IPS-NIHi11 (cell line): Measurements from ENCODE around the gene ANO2.

Experiments
- DNase-seq: peaks from one replicate; pipeline ENCODE4 v3.0.0; 2012; ENCODE audit warnings: mixed read lengths, low spot score

Gene ANO2

DNA sequence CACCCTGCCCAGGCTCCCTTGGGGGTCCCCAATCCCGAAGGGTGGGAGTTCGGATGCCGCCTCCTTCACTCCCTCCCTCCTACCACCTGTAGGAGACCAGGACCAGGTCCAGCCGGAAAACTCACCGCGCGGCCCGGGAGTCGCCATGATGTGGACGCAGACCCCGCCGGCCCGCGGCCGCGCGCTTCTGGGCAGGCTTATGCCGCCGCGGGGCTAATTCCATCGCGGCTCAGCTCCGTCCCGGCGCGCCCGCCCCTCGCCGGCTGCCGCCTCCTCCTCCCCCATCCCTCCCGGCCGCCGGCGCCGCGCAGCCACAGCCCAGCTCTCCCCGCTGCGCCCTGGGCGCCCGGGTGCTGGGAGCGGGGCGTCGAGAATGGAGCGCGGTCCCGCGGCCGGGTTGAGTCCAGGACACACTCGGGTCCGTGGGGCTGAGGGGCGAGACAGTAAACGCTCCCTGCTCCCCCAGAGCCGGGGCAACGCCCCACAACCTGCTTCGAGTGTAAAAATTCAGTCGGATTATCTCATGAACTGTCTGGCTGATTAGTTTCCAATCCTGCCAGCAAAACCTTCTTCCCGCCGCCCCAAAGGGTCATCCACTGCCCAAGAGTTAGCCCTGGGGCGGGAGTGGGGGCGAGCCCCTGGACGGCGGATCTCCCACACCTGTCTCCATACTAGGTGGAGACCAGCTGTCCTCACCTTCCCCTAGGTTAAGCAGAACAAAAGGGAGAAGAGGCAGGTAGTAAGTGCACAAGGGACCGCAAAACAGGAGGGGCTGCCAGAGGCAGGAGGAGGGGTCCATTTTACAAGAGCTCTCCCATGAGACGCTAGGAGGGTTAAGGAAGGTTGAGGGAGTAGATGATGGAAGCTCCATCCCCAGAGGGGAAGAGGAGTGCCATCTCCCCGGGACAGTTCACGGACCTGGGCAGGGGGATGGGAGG lies at the start of gene ANO2:
Gene ANO2 (minus strand): TSS at position 189 of the 938 bp plus-strand sequence. CDS start 42 bp downstream, at position 147.
- peak; percentile 88 for DNase-seq

DNA sequence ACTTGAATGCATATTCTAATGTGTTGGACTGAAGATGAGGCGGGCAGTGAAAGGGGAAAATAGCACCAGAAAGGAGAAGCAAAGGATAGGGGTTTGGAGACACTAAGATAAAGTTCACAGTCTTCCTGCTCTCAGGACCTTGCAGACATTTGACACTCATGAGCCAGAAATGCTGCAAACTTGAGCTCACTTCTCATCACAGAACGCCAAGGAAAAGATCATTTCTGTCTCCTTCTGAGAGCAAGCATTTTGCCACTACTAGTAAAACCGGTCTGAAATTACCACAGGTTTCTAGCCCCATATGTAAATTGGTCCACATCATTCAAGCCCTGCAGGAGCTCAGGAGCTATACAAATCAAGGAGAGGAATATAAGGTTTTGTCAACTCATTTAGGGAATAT lies 44.6 kb upstream of the ANO2 start:
- DNase-seq, result no peak

DNA sequence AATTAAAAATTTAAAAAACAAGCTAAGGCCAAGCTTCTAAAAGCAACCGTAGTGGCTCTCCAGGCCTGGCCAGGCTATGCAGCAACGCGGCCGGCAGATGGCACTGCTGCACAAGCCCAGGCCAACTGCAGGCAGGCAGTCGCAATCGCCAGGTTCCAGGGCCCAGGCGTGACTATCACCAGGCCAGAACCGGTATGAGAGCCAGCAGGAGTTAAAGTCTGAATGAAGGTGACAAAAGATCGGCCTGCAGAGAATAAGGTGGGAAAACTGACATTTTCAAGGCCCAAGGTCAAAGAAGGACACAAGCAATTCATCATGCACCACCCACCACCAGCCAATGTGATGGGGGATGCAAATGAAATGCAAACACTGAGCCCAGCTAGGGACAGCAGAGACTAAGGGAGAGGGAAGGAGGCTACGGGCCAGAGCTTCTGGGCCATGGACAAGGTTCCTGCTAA lies 43.6 kb upstream of the ANO2 start:
- DNase-seq, result peak; percentile 91

DNA sequence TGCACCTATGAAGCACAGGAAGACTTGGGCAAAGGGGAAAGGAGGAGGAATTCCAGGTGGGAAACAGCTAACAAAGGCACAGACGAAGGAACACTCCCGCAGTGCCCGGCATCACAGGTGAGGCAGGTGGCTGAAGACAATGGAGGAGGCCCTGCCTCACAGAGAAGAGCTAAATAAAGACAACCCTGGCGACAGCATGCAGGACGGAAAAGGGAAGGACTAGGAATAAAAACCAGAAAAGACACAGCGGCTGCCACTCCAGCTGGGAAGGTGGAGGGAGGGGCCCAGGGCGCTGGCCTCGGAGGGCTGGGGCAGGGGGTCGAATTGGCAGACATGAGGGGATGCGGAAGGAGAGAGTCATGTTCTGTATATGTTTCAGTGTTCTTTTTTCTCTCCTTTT lies 43.0 kb upstream of the ANO2 start:
- no peak for DNase-seq

DNA sequence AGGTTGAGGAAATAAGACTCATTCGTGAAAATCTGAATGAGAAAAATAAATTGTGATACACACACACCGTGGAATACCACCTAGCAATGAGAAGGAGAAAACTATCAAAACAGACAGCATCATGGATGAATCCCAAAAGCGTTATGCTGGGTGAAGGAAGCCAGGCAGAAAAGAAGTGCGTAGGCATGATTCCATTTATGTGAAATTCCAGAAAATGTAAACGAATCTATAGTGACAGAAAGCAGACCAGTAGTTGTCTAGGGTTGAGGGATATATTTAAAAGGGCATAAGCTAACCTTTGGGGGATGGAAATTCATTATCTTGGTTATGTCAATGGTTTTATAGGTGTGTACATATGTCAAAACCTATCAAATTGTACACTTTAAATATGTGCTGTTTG lies 42.5 kb upstream of the ANO2 start:
- no peak for DNase-seq

DNA sequence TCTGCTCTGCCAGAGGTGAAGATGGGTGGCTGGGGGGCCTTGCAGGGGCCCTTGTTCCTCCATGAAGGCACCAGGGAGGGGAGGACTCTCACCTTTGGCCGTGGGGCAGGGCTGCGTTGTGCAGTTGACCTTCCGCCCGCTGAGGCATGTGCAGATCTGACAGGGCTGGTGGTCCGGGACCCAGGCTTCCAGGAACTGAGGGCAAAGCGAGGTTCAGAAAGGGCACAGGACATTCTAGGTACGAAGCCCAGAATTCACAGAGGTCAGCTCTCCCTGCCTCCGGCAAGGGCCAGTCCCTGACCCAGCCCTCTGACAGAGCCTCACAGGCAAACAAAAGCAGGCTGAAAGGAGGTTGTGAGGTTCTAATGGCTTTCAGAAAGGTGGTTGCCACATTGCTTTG lies 40.4 kb upstream of the ANO2 start:
- no peak for DNase-seq

DNA sequence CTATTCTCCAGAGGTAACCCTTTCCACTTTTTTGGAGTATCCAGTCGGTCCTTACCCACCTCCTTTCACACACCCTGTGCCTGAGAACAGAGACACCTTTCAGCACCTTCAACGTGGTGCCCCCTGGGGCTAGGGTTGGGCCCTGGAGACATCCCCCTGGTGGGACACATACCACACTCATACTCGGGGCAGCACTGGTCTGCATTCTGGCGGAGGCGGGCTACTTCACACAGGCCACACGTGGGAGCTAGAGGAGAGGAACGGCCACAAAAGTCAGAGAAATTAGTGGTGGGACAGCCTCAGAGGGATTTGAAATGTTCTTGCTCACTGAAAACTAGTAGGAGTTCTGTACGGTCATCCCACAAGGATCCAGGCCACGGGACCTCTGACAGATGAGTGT lies 39.8 kb upstream of the ANO2 start:
- no peak for DNase-seq

DNA sequence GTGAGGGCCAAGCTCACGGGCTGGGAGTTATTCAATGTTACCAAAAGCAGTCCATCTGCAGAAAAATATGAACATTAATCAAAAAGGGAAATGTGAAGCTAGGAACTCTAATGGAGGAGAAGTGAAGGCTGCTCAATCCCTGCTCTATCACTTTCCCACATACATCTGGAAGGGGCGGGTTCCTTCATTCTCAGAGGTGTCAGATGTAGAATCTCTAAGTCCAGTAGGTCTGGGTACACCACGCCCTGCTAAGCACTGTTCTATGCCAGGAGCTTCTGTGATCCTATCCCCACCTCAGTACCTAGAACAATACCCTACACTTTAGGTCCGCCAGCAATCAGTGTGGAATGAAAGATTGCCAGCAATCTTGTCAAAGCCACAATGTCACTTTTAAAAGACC lies 37.0 kb upstream of the ANO2 start:
- DNase-seq, result no peak

DNA sequence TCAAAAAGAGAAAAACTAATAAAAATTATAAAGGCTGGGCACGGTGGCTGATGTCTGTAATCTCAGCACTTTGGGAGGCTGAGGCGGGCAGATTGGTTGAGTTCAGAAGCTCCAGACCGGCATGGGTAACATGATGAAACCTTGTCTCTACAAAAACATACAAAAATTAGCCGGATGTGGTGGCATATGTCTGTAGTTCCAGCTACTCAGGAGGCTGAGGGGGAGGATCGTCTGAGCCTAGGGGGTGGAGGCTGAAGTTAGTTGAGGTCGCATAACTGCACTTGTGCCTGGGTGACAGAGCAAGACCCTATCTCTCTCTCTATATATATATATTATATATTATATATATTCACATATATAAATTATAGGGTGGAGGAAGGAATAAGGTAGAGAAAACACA lies 32.5 kb upstream of the ANO2 start:
- DNase-seq, result no peak

DNA sequence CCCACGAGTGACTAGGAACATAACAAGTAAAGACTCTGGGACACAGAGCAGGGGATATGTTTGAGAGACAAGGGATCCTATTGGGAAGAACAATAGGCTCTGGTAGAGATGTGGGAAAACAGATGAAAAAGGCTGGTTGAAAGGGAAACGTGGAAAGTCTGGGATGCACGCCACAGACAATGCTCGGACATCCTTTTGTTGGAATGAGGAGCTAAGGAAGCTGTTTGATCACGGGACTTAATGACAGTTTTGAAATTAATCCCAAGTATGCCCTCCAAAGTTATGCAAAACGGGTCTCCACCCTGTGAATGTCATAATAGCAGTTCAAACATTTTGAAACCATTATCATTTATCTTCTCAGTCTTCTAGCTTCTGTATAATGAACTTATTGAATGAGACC lies 31.7 kb upstream of the ANO2 start:
- no peak for DNase-seq

DNA sequence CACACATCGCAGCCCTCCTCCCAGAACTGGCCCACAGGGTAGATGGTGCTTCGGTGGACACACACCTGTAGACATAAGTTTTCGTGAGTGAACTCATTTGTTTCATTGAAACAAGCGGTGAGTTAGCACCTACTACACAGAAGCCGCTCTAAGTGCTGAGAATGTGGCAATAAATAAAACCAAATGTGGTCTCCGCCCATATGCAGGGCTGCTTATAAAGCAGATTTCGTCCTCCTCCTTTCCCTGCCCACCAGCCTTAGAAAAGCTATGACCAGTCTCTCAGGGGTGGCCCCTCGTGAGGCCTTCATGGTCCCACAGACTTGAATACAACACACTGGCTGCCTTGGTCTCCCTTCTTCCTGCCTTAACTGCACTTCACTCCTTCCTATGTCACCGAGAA lies 31.1 kb upstream of the ANO2 start:
- DNase-seq, result no peak

DNA sequence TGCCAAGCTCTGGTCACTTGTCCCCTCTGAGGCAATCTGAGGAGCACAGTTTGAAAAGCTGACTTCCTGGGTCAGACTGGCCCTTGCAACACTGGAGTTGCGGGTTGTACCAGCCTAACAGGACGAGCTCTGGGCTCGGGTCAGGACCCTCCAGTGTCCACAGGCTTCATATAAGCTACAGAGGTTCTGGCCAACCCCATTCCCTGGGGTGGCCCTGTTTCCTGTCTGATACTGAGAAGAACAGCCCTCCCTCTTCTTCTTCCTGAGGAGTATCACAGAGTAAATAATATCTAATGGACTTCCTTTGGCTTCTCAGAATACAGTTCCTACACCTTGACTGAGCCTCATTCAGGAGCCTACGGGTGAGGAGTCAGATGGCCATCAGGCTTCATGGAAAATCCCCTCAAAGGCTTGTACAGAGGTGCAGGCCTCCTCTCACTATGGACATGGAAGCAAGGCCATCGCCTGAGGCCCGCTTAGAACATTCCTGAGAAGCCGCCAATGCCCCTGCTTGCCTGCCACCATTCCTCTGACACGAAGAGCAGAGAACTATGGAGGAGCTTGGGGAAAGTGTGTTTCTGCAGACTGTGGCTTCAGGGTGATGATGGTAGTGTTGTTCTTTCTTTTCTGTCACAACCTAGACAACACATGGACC lies 28.5 kb upstream of the ANO2 start:
- no peak for DNase-seq

DNA sequence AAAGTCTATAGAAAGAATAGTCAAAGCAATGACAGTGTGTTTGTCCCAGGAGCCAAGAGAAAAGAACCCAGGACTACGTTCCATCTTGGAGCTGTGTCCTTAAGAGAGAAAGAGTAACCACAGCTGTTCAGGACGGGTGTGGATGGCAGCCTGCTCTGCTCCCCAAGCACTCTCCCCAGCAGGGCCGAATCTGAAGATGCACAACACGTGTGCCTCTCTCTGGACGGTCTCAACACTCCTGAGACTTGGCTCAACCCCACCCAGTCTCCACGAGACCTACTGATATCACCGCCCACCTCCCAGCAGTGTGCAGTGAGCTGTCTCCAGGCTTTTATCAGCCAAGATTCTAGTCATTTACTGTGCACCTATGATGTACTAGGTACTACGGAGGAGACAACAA lies 27.3 kb upstream of the ANO2 start:
- no peak for DNase-seq

DNA sequence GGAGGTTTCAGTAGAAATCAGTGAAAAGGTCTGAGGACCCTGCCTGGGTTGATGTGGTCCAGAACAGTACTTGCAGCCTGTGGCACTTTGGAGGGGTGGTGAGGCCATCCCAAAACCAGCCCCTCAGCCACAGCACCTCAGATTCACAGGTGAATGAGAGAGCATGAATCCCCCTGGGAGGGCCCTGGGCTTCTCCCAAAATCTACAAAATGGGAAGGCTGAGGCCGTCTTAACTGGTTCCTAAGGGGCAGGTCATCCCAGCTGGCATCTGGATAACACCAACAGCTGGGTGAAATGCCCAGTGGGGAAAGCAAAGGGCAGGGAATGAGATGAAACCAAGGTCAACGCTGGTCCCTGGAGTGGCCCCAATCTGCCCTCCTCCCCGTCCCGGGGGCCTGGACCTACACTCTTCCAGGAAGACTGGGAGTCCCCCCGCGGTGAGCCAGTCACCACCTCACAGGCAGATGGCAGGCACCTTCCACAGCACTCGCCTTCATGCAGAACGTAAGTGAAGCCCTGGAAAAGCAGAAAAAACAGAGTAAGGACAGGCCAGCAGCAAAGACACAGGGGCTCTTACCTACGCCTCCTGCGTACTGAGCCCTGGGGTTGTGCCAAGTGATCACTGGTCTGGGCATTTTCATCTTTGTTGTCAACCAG lies 26.3 kb upstream of the ANO2 start:
- DNase-seq, result no peak

DNA sequence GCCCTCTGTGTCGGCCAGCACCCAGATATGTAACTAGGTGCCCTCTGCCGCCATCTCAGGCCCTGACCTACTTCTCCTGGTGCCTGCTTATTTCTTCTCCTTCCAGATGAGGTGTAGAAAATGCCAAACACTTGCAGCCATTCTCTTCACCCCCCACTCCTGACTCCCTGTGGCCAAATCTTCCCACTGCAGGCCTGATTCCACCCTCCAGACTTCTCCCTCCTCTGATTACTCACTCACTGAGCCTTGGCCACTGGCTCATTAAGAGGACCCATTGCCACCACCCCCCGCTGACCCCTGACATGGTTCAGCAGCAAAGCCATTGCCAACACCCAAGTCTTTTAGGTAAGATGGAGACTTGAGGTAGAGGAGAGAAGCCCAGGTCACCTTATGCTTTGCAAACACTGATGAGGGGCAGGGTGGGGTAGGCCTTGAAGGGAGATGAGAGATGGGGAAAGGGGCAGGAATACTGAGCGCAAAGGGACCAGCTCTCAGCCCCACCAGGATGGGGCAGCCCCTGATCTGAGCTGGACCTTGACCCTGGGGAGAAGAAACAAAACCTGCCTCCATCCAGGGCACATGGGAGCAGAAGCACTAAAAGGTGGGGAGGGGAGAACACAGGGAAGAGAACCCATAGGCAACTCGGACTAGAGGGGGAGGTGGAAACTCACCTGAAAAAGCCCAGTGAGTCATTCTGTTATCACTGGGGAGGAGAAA lies 25.1 kb upstream of the ANO2 start:
- DNase-seq, result no peak

DNA sequence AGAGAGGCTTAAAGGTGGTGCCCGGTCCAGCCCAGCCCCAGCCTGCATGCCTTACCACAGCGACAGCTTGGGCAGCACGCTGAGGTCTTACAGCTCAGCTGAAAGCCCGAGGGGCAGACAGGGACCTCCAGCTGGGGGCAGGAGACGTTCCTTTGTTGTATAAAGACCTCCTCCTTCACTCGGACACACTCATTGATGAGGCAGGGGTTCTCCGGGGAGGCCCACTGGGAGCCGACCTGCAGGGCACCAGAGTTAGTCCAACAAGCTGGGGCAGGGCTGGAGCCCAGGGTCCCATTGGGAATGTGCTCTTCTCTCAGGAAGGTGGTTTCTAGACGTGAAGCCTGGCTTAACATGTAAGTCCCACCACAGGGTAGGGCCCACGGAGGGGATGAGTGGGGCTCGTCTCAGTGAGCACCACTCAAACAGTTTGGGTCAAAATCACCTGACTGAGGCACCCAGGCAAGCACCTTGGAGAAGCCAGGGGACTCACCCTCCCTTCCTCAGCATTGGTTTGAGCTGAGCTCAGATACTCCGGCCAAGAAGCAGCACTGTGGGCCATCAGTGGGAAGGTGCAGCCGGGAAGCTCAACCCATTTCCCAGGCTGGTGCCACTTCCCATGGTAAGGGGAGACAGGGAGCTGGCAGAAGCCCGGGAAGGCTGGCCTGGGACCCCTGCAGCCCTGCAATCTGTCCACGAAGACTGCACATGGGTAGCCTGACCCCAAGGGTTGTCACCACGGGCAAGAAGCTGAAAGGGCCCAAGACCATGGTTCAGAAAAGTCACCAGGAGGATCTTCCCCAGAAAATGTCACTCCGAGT lies 24.3 kb upstream of the ANO2 start:
- DNase-seq, result no peak

DNA sequence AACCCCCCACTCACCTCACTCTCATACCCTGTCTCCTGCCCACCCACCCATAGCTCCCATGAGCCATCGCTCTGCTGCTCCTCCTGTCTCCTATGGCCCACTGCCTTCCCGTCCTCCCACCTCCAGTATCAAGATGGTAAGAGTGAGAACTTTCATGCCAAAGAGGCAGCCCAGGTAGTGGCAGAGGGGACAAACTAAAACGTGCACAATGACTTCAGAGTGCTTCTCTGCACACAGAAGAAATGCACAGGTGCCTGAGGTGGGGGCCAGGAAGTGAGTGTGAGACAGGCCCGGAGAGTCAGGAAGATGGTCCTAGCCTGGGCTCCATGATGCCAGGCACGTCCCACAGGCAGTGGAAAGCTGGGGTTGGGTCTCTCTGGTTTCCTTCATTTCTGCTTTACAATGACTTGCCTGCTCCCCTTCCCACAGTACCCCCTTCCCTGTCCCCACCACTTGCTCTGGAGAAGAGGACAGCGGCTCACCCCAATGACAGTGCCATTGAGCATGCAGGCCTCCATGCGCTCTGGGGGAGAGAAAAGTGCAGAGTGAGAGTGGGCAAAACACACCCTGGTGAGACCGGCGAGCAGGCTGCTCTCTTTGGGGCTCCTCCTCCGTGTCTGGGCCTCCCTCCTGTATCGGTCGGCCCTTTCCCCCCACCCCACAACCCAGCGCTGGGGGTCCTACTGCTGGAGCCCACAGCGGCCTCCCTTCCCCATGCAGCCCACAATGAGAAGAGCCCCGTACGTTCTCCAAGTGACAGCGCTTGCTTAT lies 22.8 kb upstream of the ANO2 start:
- no peak for DNase-seq

DNA sequence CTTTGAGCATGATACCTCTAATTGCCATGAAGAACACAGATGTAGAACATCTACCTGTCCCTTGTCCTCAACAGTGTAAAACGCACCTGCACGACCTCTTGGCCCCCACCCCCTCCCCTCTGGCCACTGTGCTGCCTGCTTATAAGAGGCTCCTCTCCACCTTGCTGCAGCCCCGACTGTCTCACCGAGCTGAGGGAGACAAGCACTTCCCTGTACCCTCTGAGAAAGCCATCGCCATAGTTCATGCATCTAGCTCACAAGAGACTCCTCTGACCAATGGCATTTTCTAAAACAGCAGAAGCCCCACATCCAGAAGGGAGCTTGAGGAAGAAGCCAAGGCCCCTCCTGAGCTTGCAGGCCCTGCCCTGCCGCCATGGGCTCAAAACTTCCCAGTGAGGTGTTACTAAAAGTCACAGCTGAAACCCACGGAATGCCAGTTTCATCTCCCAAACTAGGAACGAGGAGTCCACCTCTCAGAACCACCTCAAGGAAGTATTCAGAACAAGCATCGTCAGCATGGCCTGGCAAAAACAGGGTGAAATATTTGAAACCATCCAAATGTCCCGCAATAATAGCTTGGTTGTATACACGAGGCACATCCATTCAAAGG lies 21.5 kb upstream of the ANO2 start:
- DNase-seq, result no peak

DNA sequence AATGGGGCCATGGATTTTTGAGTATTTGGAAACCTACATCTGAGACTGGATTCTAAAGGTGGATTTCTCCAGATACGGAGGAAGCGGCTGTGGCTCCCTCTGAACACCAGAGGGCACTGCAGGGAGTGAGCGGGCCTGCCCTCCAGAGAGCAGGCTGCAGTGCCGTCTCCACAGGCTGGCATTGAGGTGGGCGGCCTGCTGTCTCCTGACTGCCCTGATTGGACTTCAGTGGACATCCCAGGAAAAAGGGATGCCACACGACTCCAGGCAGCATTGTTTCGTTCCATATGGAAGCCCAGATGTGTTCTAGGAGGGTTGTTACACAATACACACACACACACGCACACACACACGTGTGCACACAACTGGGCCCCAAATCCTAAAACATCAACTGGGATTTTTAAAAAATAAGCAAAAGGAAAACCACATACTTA lies 20.9 kb upstream of the ANO2 start:
- DNase-seq, result peak; percentile 84
